Ramos (cell line): Measurements from ENCODE around the gene TMEM37.

Experiments used
- in situ Hi-C: fragments of 300-500 bp; cut with MboI; formaldehyde crosslinking; loops from one replicate; pipeline ENCODE4 v1.14.3; 2022; ENCODE audit warnings: low sequenced_read_pairs; ENCODE audit not compliant: unreplicated experiment

The TMEM37 gene

DNA sequence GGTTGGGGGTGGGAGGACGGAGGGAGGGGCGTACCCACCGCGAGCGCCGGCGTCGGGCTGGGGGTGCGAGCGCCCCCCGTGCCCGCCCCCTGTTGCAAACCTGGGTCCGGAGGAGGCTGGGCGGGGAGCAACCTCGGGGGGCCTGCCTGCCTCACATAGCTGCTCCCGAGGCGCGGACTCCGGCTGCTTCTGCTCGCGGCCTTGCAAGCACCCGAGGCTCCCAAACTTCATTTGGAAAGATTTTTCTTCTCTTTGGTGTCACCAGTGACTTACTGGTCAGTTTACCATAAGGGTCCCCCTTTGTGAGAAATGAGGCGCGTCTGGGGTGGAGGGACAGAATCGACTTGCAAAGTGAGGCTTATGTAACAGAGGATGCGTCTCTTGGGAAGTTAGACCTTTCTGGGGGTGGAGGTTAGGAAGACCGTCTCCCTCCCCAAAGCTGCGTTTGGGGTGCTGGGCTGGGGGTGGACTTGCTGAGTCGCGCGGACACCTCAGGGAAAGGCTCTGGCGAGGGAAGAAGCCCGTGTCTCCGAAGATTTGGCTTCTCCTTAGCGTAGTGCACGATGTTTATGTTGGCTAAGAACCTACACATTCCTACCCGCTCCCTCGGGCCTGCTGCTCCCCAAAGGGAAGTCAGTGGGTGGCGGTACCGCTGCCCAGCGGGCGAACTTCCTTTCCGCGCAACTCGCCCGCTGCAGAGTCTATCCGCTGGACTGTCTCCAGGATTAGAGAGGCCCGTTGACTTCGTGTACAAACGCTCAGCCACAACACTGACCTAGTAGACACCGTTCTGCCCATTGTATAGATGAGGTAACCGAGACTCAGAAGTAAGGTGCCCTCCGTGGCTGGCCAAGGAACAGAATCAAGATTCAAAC lies 559 bp downstream of the TMEM37 start:
- in situ Hi-C loops, result no loop called here

- in situ Hi-C loops, result no loop called here
These were observed 1.3 kb downstream of the TMEM37 start for GRCh38 chr2:119432851-119433522.

DNA sequence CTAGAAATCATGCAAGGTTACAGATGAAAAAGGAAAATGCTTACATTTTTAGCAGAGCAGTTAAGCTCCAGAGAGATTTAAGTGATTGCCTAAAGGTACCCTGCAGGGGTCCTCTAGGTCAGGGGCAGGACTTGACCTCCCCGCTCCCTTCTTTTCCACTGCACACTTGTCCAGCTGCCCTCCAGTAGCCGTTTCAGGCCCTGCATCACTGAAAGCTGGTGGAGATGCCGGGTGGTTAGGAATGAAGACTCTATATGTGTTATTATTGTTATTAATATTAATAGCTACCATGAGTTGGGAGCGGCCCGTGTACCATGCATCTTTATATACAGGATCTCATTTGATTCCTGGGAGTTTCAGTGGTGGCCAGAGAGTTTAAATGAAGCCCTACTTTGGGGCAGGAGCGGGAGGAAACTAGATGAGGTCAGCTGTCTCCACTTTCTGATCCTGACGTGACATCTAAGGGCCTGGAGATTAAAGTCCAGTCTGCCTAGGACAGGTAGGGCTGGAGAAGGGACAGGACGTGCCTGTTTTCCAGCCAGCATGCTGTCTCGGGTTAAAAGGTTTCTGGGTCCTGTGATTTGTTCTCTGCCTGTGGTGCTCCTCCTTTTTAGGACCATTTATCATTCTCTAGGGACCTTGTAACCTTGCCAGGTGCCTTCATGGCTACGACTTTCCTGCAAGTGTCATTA lies 2.1 kb downstream of the TMEM37 start:
- in situ Hi-C loops, result no loop called here

DNA sequence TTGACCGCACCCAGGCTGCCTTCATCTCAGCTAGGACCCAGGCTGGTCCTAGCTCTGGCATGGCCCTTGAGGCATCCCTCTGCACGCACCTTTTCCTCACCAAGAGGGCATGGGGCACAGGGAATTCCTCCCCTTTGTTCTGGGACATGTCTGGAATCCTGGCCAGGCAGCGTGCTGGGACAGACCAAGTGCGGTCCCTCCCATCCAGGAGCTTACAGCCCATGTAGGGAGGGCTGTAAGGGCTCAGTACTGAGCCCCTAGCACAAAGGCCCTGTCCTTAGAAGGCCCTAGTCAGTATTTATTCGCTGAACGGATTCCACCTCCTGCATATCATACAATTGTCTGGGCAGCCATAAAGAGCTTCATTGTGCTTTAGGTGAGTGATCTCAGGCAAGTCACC lies 3.0 kb downstream of the TMEM37 start:
- in situ Hi-C loops, result no loop called here

- in situ Hi-C loops, result no loop called here
These were observed 3.7 kb downstream of the TMEM37 start for GRCh38 chr2:119435081-119435952.

GRCh38 chr2:119435953-119436297 lies 4.3 kb downstream of the TMEM37 start:
- in situ Hi-C loops, result no loop called here

DNA sequence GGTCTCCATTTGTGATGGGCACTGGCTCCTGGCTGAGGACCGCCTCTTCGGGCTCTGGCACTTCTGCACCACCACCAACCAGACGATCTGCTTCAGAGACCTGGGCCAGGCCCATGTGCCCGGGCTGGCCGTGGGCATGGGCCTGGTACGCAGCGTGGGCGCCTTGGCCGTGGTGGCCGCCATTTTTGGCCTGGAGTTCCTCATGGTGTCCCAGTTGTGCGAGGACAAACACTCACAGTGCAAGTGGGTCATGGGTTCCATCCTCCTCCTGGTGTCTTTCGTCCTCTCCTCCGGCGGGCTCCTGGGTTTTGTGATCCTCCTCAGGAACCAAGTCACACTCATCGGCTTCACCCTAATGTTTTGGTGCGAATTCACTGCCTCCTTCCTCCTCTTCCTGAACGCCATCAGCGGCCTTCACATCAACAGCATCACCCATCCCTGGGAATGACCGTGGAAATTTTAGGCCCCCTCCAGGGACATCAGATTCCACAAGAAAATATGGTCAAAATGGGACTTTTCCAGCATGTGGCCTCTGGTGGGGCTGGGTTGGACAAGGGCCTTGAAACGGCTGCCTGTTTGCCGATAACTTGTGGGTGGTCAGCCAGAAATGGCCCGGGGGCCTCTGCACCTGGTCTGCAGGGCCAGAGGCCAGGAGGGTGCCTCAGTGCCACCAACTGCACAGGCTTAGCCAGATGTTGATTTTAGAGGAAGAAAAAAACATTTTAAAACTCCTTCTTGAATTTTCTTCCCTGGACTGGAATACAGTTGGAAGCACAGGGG lies 5.5 kb downstream of the TMEM37 start:
- in situ Hi-C loops, result no loop called here

DNA sequence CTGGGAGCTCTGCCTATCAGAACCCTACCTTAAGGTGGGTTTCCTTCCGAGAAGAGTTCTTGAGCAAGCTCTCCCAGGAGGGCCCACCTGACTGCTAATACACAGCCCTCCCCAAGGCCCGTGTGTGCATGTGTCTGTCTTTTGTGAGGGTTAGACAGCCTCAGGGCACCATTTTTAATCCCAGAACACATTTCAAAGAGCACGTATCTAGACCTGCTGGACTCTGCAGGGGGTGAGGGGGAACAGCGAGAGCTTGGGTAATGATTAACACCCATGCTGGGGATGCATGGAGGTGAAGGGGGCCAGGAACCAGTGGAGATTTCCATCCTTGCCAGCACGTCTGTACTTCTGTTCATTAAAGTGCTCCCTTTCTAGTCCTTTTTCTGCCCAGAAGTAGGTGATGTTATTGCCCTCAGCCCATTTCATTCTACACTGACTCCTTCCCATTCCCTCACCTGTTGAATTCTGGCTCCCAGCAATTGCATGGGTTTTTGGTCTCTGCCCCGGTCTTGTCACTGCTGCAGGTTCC lies 6.5 kb downstream of the TMEM37 start:
- in situ Hi-C loops, result no loop called here

DNA sequence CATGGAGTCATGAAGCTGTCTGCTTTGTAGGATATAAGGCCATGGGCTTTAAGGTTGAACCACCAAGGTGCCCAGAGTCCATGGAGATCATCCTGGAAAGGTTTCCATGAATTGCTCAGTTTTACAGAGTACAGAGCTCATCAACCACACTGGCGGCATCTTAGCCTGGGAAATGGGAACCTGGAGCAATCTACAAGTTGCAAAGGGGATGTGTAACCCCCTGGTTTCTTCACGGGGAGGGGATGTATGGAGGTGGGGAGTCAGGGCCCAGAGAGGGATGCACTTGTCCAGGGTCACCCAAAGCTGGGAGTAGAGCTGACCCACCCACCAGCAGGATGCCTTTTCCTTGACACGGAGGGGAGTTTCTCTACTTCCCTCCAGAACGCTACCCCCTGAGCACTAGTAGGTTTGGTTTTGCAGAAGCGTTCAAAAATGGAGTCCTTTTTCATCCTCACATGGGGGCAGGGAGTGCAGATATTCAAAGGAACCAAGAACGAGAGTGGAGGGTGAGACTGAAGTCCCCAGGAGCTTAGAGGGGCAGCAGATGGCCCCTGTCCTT lies 7.2 kb downstream of the TMEM37 start:
- in situ Hi-C loops, result no loop called here

GRCh38 chr2:119439574-119440500 lies 8.2 kb downstream of the TMEM37 start:
- in situ Hi-C loops, result no loop called here

- in situ Hi-C loops, result no loop called here
These were observed 8.8 kb downstream of the TMEM37 start for GRCh38 chr2:119440501-119440870.

DNA sequence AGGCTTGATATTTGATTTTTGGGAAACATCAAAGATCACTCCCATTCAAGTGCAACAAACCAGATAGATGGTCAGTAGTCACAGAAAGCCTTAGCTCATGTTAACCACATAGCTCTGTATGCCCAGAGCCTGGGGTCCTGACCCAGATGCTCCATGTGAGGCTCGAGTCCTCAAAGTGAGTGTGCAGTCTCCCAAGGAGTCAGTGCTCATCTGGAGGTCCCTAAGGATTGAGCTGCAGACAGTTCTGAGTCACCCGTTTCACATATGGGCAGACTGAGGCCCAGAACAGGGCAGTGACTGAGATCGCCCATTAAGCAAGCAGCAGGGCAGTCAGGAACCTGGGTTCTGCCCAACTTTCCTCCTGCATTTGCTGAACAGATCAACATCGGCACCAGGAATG lies 9.2 kb downstream of the TMEM37 start:
- in situ Hi-C loops, result no loop called here

DNA sequence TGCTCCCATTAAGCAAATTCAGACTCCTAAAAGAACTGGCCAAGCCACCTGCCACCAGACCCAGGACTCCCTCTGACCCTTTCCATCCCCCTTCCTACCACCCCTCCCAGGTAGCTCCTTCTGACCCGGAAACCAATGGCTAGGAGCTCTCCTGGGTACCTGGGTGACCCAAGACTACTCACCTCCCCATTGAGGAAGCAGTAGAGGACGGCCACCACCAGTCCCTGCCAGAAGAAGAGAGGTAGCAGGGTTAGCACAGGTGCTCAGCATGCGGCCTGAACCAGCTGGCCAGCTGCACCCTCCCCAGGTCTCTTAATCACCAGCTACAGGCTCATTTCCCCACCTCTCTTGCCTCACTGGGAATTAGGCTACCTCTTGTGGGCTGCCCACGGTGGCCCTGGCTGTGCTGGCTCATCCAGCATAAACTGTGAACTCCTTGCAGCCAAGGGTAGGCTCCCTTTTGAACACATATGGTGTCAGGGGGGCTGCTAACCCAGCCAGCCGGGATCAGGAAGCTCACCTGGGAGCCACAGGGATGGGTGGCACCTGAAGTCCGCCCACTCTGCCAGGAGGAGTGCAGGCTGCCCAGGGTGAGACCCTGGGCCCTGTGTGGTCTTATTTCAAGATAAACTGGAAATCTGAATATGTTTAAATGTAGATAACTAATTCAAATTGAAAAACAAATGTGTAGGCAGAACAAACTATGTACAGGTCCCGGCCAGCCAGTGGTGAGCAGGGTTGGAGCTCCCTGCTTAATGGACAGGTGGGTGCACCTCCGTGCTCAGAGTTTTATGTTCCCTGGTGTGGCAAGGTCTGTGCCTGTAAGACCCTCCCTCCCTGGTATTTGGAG lies 9.9 kb downstream of the TMEM37 start:
- in situ Hi-C loops, result no loop called here

DNA sequence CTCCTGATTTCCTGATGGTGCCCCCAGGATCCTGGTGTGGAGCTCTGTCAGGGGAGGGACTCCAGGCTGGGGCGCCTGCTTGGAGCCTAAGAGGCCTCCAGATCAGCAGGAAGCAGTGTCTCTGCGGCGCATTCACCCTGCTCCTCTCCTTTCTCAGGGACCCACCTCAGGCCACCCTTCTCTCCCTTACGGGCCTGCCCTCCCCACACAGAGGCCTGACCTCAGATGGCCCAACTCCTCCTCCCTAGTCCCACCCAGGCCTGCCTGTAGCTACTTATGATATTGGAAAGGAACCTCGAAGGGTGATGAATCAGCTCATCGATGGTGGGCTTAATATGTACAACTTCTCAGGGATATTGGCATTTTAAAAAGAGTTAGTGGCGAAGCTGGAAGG lies 10.6 kb downstream of the TMEM37 start:
- in situ Hi-C loops, result no loop called here

GRCh38 chr2:119442850-119443249 lies 11.2 kb downstream of the TMEM37 start:
- in situ Hi-C loops, result no loop called here

DNA sequence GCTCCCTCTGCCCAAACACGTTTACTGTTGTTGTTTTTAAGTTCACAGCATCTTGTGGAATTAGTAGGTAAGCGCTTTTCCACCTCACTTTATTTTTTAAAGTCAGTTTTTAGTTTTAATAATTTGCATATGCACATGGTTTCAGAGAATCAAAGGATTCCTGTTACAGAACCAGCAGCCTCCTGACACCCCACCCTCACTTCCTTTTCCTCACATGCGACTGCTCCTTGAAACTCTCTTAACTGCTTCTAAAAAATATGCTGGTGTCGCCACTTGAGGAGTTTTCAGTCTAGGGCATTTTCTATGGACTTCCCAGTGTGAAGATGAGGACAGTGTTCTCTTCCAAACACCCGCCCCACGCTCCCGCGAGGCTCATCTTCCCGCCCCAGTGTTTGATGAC lies 14.4 kb downstream of the TMEM37 start:
- in situ Hi-C loops, result no loop called here

DNA sequence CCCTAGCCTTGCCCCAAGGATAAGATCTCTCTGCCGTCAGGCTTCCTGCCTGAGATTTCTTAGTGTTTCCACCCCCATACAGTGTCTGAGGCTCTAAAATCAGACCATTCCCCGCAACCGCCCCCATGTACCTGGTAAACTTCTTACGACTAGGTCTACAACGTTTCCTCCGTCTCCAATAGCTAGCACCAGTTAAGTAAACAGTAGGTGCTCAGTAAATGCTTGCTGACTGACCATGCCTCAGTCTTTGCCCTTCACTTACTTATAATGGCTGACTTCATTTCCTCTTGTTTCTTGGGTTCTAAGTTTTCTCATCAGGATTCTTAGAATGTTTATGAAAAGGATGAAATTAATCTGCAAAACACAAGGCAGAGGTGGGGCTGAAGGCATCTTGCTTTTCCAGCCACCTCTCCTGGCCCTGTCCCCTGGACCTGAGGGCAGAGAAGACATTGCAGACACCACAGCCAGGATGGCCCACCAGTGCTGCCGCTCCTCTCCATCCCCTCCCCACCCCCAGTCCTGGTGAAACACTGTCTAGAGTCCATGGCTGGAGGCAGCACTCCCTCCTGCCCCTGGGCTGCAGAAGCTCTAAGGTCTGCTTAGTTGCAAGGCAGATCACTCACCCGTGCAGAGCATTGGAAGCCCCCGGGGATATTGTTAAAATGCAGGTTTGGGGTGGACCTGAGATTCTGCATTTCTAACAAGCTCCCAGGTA lies 16.9 kb downstream of the TMEM37 start:
- in situ Hi-C loops, result no loop called here
